HG03064 (cell line): Measurements from ENCODE around the gene PLK3.
"Not testable (repeated sequence)": the region's sequence is repeated elsewhere in the genome, so short reads cannot be mapped to it uniquely, and the experiment has no call there.

ENCODE experiments used
- ATAC-seq: cut with Tn5 transposase; IDR thresholded peaks from one replicate; pipeline ENCODE4 v1.9.1; 2021; ENCODE audit warnings: low read depth; ENCODE audit not compliant: unreplicated experiment

PLK3 gene

DNA sequence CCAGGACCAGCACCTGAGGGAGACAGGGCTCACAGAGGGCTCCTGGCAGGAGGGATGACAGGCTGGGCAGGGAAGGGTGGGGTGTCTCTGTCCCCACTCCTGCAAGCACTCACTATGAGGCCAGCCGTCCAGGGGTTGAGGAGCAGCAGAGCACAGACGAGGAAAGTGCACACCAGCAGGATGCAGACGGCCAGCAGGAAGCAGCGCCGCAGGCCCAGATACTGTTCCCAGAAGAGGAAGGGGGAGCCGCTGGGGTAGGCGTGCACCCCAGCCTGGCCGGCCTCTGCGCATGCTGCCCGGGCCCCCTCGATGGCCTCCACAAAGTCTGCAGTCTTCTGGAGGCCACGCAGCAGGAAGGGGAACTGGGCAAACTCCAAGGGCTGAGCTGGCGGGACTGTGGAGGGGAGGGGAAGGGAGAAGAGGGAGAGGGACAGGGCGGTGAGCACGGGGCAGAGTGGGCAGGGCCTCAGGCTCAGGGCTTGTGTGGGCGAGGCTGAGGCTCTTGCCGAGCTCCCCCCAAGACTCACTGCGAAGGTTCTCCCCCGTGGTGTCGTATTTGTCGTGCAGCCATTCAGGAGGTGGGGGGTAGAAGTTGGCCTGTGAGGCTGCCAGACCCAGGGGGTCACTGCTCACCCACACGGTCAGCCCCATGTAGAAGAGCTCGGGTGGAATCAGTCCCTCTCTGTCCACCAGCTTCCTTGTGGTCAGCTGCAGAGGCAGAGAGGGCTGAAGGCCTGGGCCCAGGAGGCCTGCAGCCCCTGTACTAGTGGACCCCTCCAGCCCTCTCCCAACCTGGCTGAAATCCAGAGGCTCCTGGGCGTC is 26.4 kb downstream of the PLK3 start:
- ATAC-seq = no peak

DNA sequence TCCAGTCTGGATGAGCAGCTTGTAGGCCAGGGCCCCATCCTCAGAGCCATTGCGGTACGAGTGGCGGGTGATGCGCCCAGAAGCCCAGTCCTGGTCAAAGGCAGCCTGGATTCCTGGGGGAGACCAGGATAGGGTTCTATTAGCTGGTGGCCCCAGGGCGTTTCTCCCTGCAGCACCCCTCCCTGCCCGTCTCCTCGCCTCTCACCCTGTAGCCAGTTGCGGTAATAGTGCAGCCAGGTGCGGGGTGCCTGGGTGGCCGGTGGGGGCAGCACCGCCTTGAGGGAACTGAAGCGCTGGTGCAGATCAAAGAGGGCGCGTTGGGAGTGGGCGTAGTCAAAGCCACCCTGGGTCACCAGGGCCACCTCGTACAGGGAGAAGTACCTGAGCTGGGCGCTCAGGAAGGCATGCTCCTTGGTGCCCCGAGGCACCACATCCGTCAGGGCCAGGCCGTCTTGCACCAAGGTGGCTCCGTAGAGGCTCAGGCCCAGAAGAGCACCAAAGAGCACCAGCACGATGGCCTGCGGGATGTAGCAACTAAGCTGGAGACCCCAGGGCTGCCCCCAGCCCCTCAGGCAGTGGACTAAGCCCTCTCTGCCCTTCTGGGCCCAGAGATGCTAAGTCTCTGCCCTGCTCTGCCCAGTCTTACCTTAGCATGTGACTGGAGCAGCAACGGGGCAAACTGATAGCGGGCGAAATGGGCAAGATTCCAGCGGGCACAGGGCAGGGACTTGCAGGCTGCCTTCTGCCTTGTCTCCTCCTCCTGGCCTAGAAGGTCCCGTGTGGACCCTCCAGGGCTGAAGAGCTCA is 27.2 kb downstream of the PLK3 start:
- no peak for ATAC-seq

DNA sequence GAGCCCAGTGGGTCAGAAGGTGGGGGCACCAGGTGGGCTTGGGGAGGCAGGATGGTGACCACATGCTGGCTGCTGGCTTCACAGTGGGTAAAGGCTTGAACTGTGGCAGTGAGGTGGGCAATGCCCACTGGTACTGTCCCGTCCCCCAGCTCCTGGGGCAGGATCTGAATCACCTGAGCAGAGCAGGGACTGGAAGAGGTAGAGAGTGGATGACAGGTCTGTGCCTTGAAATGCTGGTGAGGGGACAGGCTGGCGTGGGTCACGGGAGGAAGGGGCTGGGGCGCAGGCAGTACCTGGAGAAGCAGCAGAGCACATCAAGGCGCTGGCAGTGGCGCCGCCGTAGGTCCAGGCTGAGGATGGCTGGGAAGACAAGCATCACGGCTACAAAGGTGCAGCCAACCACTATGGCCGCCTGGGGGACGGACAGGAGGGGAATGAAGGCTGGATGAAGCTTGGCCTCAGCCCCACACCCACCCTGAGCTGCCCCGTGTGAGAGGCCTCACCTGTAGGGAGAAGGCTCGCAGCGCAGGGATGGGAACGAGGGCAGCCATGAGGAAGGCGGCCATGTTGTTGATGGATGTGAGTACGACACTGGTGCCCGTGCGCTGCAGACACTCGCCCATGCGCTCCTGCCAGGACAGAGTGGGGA is 27.9 kb downstream of the PLK3 start:
- no peak for ATAC-seq

DNA sequence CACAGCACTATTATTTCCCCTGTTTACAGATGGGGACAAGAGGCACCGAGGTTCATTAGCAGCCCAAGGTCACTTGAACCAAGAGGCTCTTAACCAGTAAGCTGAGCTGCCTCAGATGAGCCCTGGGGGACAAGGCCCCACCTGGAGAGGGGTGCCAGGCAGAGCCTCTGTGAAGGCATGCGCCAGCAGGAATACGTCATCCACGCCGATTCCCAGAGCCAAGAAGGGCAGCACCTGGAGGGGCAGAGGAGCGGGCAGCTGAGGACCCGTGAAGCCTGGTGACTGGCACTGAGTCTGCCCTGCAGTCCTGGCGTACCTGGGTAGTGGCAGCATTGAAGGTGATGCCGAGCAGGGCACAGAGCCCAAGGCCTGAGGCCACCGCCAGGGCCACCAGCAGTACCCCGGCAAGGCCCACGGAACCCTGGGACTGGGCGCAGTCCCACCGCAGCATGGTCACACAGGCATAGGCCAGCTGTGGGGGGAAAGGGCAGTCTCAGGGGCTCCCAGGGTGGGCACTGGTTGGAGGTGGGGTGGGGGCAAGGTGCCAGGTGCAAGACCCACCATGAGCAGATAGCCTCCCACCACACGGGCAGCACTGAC is 28.8 kb downstream of the PLK3 start:
- no peak for ATAC-seq

DNA sequence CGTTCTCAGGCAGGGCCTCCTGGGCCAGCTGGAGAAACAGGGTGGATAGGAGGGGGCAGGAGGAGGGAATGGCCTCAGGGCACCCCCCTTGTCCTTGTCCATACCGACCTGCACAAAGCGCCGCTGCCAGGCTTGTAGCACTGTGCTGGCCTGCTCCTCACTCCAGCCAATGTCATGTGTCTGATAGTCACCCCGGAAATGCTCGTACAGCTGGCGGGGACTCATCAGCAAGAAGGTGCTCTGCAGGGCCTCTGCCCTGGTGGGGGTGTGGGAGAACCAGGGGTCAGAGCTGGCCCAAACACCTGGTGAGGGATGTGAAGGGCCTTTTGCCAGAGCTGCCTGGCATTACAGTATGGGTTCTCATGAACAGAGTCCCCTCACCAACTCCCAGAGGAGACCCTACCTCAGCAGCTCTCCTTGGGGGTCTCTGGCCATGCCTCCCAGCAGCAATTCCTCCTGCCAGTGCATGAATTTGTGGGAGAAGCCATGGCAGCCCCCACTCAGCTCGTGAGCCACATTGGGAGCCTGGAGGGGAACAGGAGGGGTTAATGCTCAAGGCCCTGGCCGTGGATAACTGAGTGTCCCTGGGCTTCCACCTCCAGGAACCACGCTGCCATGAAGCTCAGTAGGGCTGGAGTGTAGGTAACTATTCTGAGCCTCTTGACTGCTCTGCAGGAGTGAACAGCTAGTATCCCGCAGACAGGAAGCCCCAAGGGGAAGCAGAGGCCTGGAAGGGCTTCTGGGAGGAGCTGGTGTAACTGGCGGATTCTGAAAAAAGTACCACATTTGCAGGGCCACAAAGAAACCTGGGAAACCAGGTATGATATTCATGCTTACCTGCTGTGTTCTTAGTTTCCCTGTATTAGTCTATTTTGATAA is 29.6 kb downstream of the PLK3 start:
- no peak for ATAC-seq

DNA sequence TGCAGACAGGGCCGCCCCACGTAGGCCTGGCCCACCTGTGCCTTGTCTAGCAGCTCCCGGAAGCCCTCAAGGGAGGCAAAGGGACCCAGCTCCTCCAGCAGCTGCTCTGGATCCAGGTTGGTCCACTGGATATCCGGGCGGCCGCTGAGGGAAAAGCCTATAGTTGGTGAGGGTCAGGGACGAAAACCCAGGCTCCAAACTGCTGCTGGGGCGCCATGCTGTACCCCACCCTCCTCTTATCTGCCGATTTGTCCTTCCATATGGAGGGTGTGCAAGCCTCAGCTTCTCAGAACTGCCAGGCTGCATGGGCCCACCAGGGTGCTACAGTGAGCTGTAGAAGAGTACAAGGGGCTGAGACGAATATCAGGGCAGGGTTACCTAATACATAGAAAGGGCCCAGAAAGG is 30.7 kb downstream of the PLK3 start:
- no peak for ATAC-seq

DNA sequence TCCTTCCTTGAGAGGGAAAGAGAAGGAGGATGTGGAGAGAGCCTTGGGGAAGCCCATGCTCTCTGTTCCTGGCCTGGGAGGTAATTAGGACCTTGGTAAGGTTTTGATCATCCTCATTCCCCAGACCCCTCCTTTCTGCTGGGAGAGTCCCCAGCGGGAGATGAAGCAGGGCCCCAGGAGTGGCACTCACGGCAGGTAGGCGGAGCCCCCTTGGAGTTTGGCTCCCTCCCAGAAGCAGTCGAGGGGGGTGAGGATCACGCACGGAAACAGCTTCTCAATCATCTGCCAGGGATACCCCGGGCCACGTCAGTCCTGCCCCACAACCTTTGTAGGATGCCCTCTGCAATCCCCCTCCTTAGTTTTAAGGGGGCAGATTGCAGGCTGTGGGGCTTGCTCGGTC is 31.3 kb downstream of the PLK3 start:
- ATAC-seq = no peak

DNA sequence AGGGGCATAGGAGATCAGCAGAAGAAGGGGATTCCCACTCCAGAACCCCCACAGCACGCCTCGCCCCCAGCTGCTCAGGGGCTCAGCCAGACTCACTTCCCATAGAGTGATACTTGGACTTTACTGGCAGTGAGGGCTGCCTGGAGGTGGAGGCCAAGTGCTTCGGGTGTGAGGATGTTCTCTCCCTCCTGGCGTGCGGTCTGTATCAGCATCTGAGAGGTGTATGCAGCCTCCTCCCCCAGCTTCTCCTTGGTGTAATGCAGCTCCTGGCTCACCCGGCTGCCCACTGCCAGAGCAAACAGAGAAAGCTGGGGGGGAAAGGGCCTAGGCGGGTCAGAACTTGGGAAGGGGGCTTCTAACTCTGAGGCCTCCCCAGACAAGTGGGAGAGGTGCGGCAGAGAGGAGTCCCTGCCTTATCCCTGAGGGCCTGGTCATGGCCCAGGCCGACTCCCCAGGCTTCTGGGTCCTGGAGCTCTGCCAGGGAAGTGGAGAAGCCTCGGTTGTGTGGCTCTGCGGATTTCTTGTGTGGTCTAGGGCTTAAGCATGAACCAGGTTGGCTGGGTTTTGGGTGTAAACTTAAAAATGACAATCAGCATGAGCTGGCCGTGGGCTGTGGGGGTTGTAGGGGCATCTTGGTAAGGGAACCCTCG is 32.0 kb downstream of the PLK3 start:
- no peak for ATAC-seq

DNA sequence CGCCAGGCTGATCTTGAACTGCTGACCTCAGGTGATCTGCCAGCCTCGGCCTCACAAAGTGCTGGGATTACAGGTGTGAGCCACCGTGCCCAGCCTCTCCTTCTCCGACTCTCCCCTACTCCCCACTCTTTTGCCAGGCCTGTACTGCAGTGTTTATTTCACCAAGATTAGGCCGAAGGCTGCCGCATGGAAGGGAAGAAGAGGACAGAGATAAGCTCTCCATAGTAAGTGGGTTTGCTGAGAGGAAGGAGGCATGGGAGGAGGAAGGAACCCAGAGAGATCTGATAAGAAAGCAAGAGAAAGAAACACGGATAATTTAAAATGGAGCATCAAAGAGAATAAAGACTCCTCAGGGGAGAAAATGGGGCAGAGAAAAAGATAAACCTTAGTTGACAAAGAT is 34.2 kb downstream of the PLK3 start:
- ATAC-seq = no peak

DNA sequence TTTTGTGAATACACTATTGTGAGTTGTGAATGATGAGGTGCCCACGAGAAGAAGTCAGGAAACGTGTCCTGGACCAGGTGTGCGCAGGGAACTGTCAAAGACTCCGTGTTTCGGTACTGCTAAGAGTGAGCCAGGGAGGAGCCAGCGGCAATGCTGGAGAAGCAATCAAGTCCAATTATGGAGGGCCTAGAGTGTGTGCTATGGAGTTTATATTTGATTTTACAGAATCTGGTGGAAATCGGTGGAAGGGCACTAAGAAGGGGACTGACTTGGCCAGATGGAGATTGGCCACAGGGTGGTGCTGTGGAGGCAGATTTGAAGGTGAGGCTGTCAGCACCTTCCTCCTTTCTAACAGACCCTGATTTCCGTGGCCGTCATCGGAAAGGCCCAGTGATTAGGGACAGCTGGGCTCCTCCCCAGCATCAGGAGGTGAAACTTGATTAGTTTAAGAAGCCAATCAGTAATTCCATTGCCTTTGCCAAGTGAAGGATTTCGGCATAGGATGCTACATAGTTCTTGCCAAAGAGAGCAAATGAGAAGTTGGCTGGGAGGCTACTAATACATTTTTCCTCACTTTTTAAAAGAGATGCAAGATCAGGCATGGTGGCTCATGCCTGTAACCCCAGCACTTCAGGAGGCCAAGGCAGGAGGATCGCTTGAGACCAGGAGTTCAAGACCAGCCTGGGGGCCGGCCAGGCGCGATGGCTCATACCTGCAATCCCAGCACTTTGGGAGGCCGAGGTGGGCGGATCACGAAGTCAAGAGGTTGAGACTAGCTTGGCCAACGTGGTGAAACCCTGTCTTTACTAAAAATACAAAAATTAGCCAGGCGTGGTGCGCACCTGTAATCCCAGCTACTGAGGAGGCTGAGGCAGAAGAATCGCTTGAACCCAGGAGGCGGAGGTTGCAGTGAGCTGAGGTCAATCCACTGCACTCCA is 35.8 kb downstream of the PLK3 start:
- no peak for ATAC-seq

DNA sequence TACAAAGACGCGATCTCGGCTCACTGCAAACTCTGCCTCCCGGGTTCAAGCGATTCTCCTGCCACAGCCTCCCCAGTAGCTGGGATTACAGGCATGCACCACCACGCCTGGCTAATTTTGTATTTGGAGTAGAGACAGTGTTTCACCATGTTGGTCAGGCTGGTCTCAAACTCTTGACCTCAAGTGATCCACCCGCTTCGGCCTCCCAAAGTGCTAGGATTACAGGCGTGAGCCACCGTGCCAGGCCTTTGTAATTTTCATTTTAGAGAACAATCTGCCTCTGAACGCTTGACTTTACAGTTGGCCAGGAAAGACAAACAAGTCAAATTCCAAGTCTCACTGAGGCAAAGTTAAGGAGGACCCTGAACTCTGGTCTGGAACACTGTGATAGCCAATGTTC is 38.1 kb downstream of the PLK3 start:
- ATAC-seq = not testable (repeated sequence)

DNA sequence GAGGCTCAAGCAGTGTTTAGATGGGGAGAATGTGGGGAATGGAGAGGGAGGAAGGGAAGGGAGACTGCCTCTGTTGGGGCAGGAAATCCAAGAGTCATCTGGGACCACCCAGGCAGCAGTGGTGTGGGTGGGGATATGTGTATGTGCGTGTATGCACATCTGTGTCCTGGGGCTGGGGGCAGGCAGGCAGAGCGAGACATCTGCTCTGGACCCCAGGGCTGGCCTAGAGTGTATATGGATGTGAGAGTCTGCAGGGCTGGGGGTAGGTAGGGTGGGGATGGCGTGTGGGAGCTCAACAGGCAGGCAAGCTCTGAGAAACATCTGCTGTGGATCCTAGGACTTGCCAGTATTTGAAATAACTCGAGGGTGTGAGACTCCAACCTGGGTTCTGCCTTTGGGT is 39.4 kb downstream of the PLK3 start:
- ATAC-seq = no peak

DNA sequence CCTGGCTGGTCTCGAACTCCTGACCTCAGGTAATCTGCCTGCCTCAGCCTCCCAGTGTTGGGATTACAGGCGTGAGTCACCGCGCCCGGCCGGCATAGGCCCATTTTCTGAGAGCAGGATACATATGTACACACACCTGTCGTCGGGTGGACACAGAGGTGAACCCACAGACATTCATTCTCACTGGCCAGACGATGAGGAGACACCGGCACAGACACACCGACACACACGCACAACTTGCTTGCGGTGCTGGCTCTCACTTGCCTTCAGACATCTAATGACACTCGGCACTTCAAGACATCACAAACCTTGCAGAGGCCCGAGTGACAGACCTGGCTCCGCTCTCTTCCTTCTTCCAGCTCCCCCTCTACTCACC is 42.3 kb downstream of the PLK3 start:
- no peak for ATAC-seq

DNA sequence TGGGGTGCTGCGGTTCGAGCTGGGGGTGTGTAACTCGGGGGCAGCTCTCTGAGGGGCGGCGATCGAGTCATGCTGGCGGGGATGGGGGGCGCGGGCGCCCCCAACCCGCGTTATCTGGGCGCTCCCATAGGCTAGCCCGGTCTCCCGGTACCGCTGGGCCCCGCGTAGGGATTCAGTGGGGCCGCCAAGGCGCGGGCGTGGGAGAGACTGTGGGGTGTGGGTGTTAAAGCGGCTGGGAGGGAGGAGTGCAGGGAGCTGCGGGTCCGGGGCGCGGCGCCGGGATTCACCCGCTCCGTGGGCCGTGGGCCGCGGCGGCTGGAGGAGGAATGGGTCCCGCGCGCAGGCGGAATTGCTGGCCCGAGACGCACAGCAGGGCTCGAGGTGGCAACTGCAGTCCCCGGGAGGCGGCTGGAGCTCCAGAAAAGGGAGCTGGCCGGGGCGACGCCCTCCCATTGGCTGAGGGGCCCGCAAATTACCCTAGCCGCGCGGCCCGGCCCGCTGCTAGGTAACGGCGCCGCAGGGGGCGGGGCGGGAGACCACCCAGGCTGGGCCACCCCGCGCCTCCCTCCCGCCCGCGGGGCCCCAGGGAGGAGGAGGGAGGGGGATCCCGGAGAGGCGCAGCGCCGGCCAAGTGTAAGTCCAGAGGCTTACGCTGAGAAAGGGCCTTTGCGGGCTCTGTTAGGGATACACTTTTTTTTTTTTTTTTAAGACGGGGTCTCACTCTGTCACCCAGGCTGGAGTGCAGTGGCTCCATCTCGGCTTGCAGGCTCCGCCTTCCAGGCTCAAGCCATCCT is 42.9 kb downstream of the PLK3 start, which contains the start of gene PTCH2:
TSS of gene PTCH2 (minus strand) at position 392 of the 794 bp plus-strand sequence. CDS start at position 71, 321 bp downstream.
- no peak for ATAC-seq

DNA sequence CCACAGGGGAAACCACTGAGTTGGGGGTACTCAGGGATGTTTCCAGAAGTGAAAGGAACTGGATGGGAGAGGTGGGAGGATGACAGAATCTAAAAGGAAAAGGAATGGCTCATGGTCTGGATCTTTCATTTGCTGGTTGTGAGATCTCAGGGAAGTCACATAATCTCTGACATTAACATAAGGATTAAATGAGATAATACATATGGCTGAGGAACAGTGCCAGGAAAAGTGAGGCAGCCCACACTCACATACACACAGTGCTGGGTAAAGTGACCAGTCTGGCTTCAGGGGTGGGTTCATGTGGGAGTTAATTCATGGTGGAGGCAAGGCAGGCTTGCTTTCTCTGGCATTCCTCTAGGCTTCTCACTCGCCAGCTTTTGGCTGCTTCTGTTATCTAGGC is 46.8 kb downstream of the PLK3 start:
- no peak for ATAC-seq

DNA sequence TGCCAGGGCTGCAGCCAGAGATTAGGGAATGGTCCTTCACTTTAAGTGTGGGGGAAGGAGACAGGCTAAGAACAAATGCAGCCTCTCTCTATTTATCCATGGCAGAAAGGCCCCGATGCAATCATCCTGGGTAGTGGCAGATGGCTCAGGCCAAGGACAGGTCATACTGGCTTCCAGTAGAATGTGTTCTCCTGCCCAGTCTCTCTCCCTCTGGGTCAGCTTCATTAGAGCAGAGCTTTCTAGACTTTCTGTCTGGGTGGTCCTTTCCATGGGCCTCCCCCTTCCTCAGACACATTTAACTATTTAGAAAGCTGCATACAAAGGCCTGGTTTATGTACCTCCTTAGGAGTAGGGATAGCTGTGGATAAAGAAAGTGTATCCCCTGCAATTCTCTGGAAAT is 47.7 kb downstream of the PLK3 start:
- no peak for ATAC-seq

DNA sequence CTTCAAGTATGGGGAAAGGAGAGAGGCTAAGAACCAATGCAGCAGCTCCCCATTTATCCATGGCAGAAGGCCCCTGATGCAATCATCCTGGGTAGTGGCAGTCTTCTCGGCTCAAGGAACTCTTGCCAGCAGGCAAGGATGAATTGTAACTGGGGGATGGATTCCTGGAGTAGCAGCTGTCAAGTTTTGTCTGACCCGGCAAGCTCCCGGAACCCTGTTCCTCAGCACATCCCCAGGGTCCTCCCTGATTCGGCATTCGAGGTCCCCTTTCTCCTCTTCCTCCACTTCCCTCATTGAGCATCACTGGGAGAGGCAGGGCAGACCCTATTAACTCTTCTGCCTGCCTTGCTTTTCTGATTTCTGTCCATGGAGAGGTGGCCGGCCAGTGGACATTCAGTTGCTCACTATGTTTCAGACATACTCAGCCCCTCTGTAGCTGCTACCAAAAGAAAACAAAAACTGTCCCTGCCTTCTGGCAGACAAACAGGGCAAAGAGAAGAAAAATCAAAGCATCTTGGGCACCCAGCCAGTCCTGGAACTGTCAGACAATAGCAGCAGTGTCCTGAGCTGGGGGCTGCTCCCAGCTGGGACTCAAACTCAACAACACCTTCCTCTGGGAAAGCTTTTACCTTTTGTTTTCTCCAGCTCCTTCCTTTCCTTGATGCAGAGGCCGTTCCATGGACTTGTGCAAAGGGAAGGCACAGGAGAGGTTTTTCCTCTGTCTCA is 48.4 kb downstream of the PLK3 start:
- no peak for ATAC-seq
